Ishikawa (cell line): ENCODE data around the gene MYL10.

Experiments
- CREB1 ChIP-seq: IDR thresholded peaks from 2 replicates; pipeline ENCODE4 v1.6.1; 2012; ENCODE audit warnings: low read depth
- EP300 ChIP-seq: IDR thresholded peaks from 2 replicates; pipeline ENCODE4 v1.6.1; 2012; ENCODE audit warnings: borderline replicate concordance
- TEAD4 ChIP-seq: IDR thresholded peaks from 2 replicates; pipeline ENCODE4 v1.6.1; 2012
- TF ChIP-seq, protein P1 (sequence below): IDR thresholded peaks from 2 replicates; pipeline ENCODE4 v1.6.1; 2012
- TF ChIP-seq, protein P2 (sequence below): IDR thresholded peaks from 2 replicates; pipeline ENCODE4 v1.6.1; 2012; ENCODE audit warnings: low read depth, mild to moderate bottlenecking
- TF ChIP-seq, protein P3 (sequence below): IDR thresholded peaks from 2 replicates; pipeline ENCODE4 v1.6.1; 2012

- TF ChIP-seq, protein P1, sequence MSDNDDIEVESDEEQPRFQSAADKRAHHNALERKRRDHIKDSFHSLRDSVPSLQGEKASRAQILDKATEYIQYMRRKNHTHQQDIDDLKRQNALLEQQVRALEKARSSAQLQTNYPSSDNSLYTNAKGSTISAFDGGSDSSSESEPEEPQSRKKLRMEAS = no peak
- TF ChIP-seq TEAD4 (no peak), CREB1 (no peak), EP300 (no peak)
- TF ChIP-seq, protein P2, sequence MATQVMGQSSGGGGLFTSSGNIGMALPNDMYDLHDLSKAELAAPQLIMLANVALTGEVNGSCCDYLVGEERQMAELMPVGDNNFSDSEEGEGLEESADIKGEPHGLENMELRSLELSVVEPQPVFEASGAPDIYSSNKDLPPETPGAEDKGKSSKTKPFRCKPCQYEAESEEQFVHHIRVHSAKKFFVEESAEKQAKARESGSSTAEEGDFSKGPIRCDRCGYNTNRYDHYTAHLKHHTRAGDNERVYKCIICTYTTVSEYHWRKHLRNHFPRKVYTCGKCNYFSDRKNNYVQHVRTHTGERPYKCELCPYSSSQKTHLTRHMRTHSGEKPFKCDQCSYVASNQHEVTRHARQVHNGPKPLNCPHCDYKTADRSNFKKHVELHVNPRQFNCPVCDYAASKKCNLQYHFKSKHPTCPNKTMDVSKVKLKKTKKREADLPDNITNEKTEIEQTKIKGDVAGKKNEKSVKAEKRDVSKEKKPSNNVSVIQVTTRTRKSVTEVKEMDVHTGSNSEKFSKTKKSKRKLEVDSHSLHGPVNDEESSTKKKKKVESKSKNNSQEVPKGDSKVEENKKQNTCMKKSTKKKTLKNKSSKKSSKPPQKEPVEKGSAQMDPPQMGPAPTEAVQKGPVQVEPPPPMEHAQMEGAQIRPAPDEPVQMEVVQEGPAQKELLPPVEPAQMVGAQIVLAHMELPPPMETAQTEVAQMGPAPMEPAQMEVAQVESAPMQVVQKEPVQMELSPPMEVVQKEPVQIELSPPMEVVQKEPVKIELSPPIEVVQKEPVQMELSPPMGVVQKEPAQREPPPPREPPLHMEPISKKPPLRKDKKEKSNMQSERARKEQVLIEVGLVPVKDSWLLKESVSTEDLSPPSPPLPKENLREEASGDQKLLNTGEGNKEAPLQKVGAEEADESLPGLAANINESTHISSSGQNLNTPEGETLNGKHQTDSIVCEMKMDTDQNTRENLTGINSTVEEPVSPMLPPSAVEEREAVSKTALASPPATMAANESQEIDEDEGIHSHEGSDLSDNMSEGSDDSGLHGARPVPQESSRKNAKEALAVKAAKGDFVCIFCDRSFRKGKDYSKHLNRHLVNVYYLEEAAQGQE = no peak
- TF ChIP-seq, protein P3, sequence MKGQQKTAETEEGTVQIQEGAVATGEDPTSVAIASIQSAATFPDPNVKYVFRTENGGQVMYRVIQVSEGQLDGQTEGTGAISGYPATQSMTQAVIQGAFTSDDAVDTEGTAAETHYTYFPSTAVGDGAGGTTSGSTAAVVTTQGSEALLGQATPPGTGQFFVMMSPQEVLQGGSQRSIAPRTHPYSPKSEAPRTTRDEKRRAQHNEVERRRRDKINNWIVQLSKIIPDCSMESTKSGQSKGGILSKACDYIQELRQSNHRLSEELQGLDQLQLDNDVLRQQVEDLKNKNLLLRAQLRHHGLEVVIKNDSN = no peak
Observed at GRCh38 chr7:101673951-101674350, 44.9 kb upstream of the MYL10 start.
